T-cell (primary cell): ENCODE results near the gene KRI1. TPM values are rescaled to one million over a fixed set of nuclear protein-coding genes. Genes with fewer than 3 reads are reported as not detected.

ENCODE experiments used
- total RNA-seq, 35 experiments: library from RNA in 6 of 35; stranded (reverse) in 6 of 35; fragments of 120-200 nt in 1 of 35; gene quantifications; one replicate each; pipeline versions ENCODE4 v1.2.1 to v1.2.4 and lab custom pipeline; 2013 to 2026

KRI1 gene
- total RNA-seq, 5 donors from 2014 or later (not counting 1 experiment from before 2014, with no cell fraction given): 50.9 to 94.8 (median 79.1) TPM

Other genes starting within 250 kb of the KRI1 start
- 10 to 100 TPM in 3 of 5 donors, 1 to 10 TPM in 2; 5.7 to 16.8 (median 11.4) TPM for gene FDX2, start 250.0 kb downstream of the KRI1 start, total RNA-seq
- gene RAVER1, start 232.5 kb downstream of the KRI1 start, total RNA-seq: 10 to 100 TPM; 31.5 to 68.2 (median 61.2) TPM
- gene ICAM3, start 226.4 kb downstream of the KRI1 start, total RNA-seq: 100 to 1,000 TPM; 167 to 233 (median 183) TPM
- 100 to 1,000 TPM; 277 to 346 (median 323) TPM for gene TYK2, start 185.4 kb downstream of the KRI1 start, total RNA-seq
- gene CDC37, start 162.5 kb downstream of the KRI1 start, total RNA-seq: 100 to 1,000 TPM; 163 to 205 (median 190) TPM
- 10 to 100 TPM in 1 of 5 donors, 1 to 10 TPM in 4; 2.2 to 13.3 (median 6.2) TPM for gene PDE4A, start 145.5 kb downstream of the KRI1 start, total RNA-seq
- 10 to 100 TPM; 18.4 to 64.2 (median 56.0) TPM for gene KEAP1, start 62.7 kb downstream of the KRI1 start, total RNA-seq
- gene S1PR5, start 48.6 kb downstream of the KRI1 start, total RNA-seq: 10 to 100 TPM in 1 of 5 donors, 1 to 10 TPM in 4; 1.9 to 25.0 (median 6.5) TPM
- gene ATG4D, start 22.1 kb downstream of the KRI1 start, total RNA-seq: 10 to 100 TPM; 55.7 to 63.0 (median 60.9) TPM
- gene CDKN2D, start 3.0 kb upstream of the KRI1 start, total RNA-seq: 10 to 100 TPM; 24.0 to 51.5 (median 32.5) TPM
- gene AP1M2, start 21.3 kb upstream of the KRI1 start, total RNA-seq: 1 to 10 TPM in 2 of 5 donors, under 1 TPM in 1, not detected in 2; 0.30 to 1.6 (median 1.1) TPM
- 100 to 1,000 TPM; 204 to 228 (median 218) TPM for gene SLC44A2, start 59.5 kb upstream of the KRI1 start, total RNA-seq
- 100 to 1,000 TPM; 331 to 490 (median 370) TPM for gene ILF3, start 88.3 kb upstream of the KRI1 start, total RNA-seq
- 10 to 100 TPM; 47.7 to 68.1 (median 55.1) TPM for gene QTRT1, start 135.4 kb upstream of the KRI1 start, total RNA-seq
- gene DNM2, start 152.1 kb upstream of the KRI1 start, total RNA-seq: 100 to 1,000 TPM; 272 to 329 (median 297) TPM